ENCODE results near the gene RLN3. TPM values are rescaled to one million over a fixed set of nuclear protein-coding genes. Genes with fewer than 3 reads are reported as not detected.
A peak's percentile ranks its signal among the peaks of the same experiment; 100 is the strongest.

The RLN3 gene
- total and polyA plus RNA-seq, 9 of the 15 experiments (the other 6 are each of a cell fraction or from before 2014, with no cell fraction given): 0.31 to 1.2 (median 0.71) TPM; not detected in 6

DNA sequence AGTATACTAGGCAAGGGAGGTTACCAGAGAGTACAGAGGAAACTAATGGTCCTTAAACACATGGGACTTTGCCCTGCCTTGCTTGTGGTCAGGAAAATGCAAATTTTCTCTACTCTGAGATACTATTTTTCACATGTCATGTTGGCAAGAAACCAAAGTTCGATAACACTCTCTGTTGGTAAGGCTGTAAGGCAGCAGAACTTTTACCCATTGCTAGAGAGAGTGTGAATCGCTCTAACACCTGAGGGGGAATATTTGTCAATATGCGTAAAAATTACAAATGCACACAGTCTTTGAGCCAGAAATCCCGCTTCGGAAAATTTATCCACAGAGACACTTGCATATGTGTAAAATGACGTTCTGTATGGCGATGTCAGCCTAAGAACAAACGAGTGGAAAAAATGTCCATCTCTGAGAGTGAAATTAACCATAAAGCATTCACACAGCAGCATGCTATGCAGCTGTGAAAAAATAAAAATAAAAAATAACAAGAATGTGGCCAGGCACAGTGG lies 12.4 kb upstream of the RLN3 start (continued):
- TF ChIP-seq MGA (IDR thresholded peaks at IDR 0.05): peak; percentile 24; the same call in 1 of the 2 replicates
- TF ChIP-seq HMBOX1 (IDR thresholded peaks at IDR 0.05): peak; percentile 67
- 0 out of 2 replicates have a peak, but pooled peaks have one; percentile 26 for TF ChIP-seq ARID1B (IDR thresholded peaks at IDR 0.05)
- TF ChIP-seq ZNF174 (CRISPR knock-in tag; IDR thresholded peaks at IDR 0.05): no peak
- no peak for TF ChIP-seq ZNF324 (CRISPR knock-in tag; IDR thresholded peaks at IDR 0.05)
- no peak for TF ChIP-seq FOXK1 (CRISPR knock-in tag; IDR thresholded peaks at IDR 0.05; ENCODE audit: borderline replicate concordance)
- peak; percentile 19; the same call in 1 of the 2 replicates for TF ChIP-seq MBD1 (CRISPR knock-in tag; IDR thresholded peaks at IDR 0.05)
- TF ChIP-seq FOXM1 (IDR thresholded peaks at IDR 0.05; ENCODE audit: low read depth): no peak
- no peak for TF ChIP-seq FOXM1 (CRISPR knock-in tag; IDR thresholded peaks at IDR 0.05; ENCODE audit: low read depth)
- TF ChIP-seq DPF2 (IDR thresholded peaks at IDR 0.05): peak; percentile 51
- TF ChIP-seq, protein P1, sequence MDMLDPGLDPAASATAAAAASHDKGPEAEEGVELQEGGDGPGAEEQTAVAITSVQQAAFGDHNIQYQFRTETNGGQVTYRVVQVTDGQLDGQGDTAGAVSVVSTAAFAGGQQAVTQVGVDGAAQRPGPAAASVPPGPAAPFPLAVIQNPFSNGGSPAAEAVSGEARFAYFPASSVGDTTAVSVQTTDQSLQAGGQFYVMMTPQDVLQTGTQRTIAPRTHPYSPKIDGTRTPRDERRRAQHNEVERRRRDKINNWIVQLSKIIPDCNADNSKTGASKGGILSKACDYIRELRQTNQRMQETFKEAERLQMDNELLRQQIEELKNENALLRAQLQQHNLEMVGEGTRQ (CRISPR knock-in tag; IDR thresholded peaks at IDR 0.05): no peak
- TF ChIP-seq CREBBP (IDR thresholded peaks at IDR 0.05; ENCODE audit: low read depth, low read length): no peak

All from K562 (cell line).